AG09319 (cell line): Measurements from ENCODE around the gene BAZ2B.

Source experiments
- DNase-seq: peaks from one replicate; pipeline ENCODE4 v3.0.0-alpha.2; 2010; ENCODE audit warnings: low read depth; ENCODE audit errors: extremely low read depth
- CTCF ChIP-seq: IDR thresholded peaks from 2 replicates; pipeline ENCODE4 v1.5.1; 2011; ENCODE audit warnings: low read depth, mild to moderate bottlenecking, inconsistent platforms, low read length, moderate library complexity

BAZ2B gene

GRCh38 chr2:159648643-159649042, 32.3 kb upstream of the BAZ2B start:
- no peak for DNase-seq
- no peak for TF ChIP-seq CTCF

GRCh38 chr2:159647667-159648066, 31.3 kb upstream of the BAZ2B start:
- TF ChIP-seq CTCF, result no peak

GRCh38 chr2:159640176-159640575, 23.8 kb upstream of the BAZ2B start:
- no peak for TF ChIP-seq CTCF
- no peak for DNase-seq

More at GRCh38 chr2:159647667-159648066, 31.3 kb upstream of the BAZ2B start:
- no peak for DNase-seq

GRCh38 chr2:159639712-159640111, 23.4 kb upstream of the BAZ2B start:
- DNase-seq, result no peak
- TF ChIP-seq CTCF, result no peak

- TF ChIP-seq CTCF, result no peak
- no peak for DNase-seq
These were observed 22.7 kb upstream of the BAZ2B start for GRCh38 chr2:159639071-159639470.

- DNase-seq, result no peak
- no peak for TF ChIP-seq CTCF
These were observed 21.7 kb upstream of the BAZ2B start for GRCh38 chr2:159637988-159638501.

- DNase-seq, result no peak
- no peak for TF ChIP-seq CTCF
These were observed 20.9 kb upstream of the BAZ2B start for GRCh38 chr2:159637240-159637639.
